HEK293 (cell line): ENCODE results near the gene TSPYL4.
A peak's percentile ranks its signal among the peaks of the same experiment; 100 is the strongest.

Experiments used
- BCL11A ChIP-seq: fragments of 450-650 bp; formaldehyde crosslinking; IDR thresholded peaks from 2 replicates; pipeline ENCODE4 v1.5.1; 2016; ENCODE audit warnings: low read depth, missing biosample characterization, missing genetic modification characterization
- GLI2 ChIP-seq: fragments of 450-650 bp; formaldehyde crosslinking; IDR thresholded peaks from 2 replicates; pipeline ENCODE4; 2017; ENCODE audit warnings: missing biosample characterization, missing genetic modification characterization, low read depth, borderline replicate concordance
- HOXA7 ChIP-seq: sonication (generic); formaldehyde crosslinking; IDR thresholded peaks from 2 replicates; pipeline ENCODE4 v1.8.1; 2022; ENCODE audit warnings: missing genetic modification reagents, borderline replicate concordance
- IKZF3 ChIP-seq: fragments of 450-650 bp; IDR thresholded peaks from 2 replicates; pipeline ENCODE4 v1.5.0; 2018; ENCODE audit warnings: missing biosample characterization, mild to moderate bottlenecking, missing genetic modification characterization, moderate library complexity
- KLF8 ChIP-seq: fragments of 450-650 bp; formaldehyde crosslinking; IDR thresholded peaks from 2 replicates; pipeline ENCODE4 v1.5.1; 2016; ENCODE audit warnings: missing biosample characterization, missing genetic modification characterization
- RBAK ChIP-seq: fragments of 450-650 bp; formaldehyde crosslinking; IDR thresholded peaks from 2 replicates; pipeline ENCODE4 v1.5.1; 2016; ENCODE audit warnings: missing biosample characterization, missing genetic modification characterization
- SCRT2 ChIP-seq: fragments of 450-650 bp; formaldehyde crosslinking; IDR thresholded peaks from 2 replicates; pipeline ENCODE4 v1.5.1; 2016; ENCODE audit warnings: missing biosample characterization, missing genetic modification characterization
- SP7 ChIP-seq: fragments of 450-650 bp; formaldehyde crosslinking; IDR thresholded peaks from 2 replicates; pipeline ENCODE4 v1.5.1; 2016; ENCODE audit warnings: missing biosample characterization, missing genetic modification characterization
- ZBTB20 ChIP-seq: fragments of 450-650 bp; formaldehyde crosslinking; IDR thresholded peaks from 2 replicates; pipeline ENCODE4 v1.5.1; 2016; ENCODE audit warnings: missing biosample characterization, missing genetic modification characterization
- ZBTB8A ChIP-seq: fragments of 450-650 bp; formaldehyde crosslinking; IDR thresholded peaks from 2 replicates; pipeline ENCODE4 v1.5.1; 2016; ENCODE audit warnings: missing biosample characterization, missing genetic modification characterization
- ZFP37 ChIP-seq: fragments of 450-650 bp; formaldehyde crosslinking; IDR thresholded peaks from 2 replicates; pipeline ENCODE4 v1.5.1; 2016; ENCODE audit warnings: missing biosample characterization, missing genetic modification characterization
- ZNF2 ChIP-seq: fragments of 450-650 bp; formaldehyde crosslinking; IDR thresholded peaks from 2 replicates; pipeline ENCODE4 v1.5.1; 2016; ENCODE audit warnings: missing biosample characterization, missing genetic modification characterization
- ZNF221 ChIP-seq: fragments of 450-650 bp; formaldehyde crosslinking; IDR thresholded peaks from 2 replicates; pipeline ENCODE4 v1.5.1; 2017; ENCODE audit warnings: missing biosample characterization, missing genetic modification characterization, borderline replicate concordance
- ZNF274 ChIP-seq, 2 experiments: fragments of 200-500 bp in 1 of 2; fragments of 450-650 bp in 1 of 2; sonication (Bioruptor generic) in 1 of 2; formaldehyde crosslinking in 1 of 2; IDR thresholded peaks; 2 replicates each; pipeline versions ENCODE4 v1.5.1 to v1.6.1; 2014 to 2016; ENCODE audit warnings: borderline replicate concordance in 1 of 2, inconsistent platforms in 1 of 2, low read length in 1 of 2, missing biosample characterization in 1 of 2, missing genetic modification characterization in 1 of 2
- ZNF292 ChIP-seq: fragments of 450-650 bp; formaldehyde crosslinking; IDR thresholded peaks from 2 replicates; pipeline ENCODE4 v1.5.1; 2016; ENCODE audit warnings: low read depth, missing biosample characterization, missing genetic modification characterization, borderline replicate concordance
- ZNF324 ChIP-seq: fragments of 450-650 bp; formaldehyde crosslinking; IDR thresholded peaks from 2 replicates; pipeline ENCODE4 v1.5.1; 2016; ENCODE audit warnings: missing biosample characterization, missing genetic modification characterization
- ZNF335 ChIP-seq: fragments of 450-650 bp; formaldehyde crosslinking; conservative IDR thresholded peaks from 2 replicates; pipeline ENCODE4 v1.5.1; 2016; ENCODE audit warnings: missing biosample characterization, missing genetic modification characterization
- ZNF433 ChIP-seq: fragments of 450-650 bp; formaldehyde crosslinking; IDR thresholded peaks from 2 replicates; pipeline ENCODE4 v1.5.1; 2016; ENCODE audit warnings: missing biosample characterization, missing genetic modification characterization, low read depth
- ZNF510 ChIP-seq: fragments of 450-650 bp; formaldehyde crosslinking; IDR thresholded peaks from 2 replicates; pipeline ENCODE4 v1.5.1; 2018; ENCODE audit warnings: mild to moderate bottlenecking, missing genetic modification characterization, missing biosample characterization; ENCODE audit not compliant: insufficient replicate concordance
- ZNF596 ChIP-seq: fragments of 450-650 bp; IDR thresholded peaks from 2 replicates; pipeline ENCODE4 v1.5.0; 2018; ENCODE audit warnings: missing biosample characterization, mild to moderate bottlenecking, missing genetic modification characterization, moderate library complexity
- ZXDB ChIP-seq: fragments of 450-650 bp; formaldehyde crosslinking; IDR thresholded peaks from 2 replicates; pipeline ENCODE4 v1.5.1; 2016; ENCODE audit warnings: missing biosample characterization, missing genetic modification characterization
- TF ChIP-seq, protein P1 (sequence below): fragments of 450-650 bp; formaldehyde crosslinking; IDR thresholded peaks from 2 replicates; pipeline ENCODE4 v1.5.1; 2016; ENCODE audit warnings: missing biosample characterization, missing genetic modification characterization
- TF ChIP-seq, protein P2 (sequence below): fragments of 450-650 bp; formaldehyde crosslinking; IDR thresholded peaks from 2 replicates; pipeline ENCODE4 v1.5.1; 2016; ENCODE audit warnings: missing biosample characterization, missing genetic modification characterization
- TF ChIP-seq, protein P3 (sequence below): fragments of 450-650 bp; formaldehyde crosslinking; IDR thresholded peaks from 2 replicates; pipeline ENCODE4 v1.5.1; 2016; ENCODE audit warnings: missing biosample characterization, missing genetic modification characterization
- TF ChIP-seq, protein P4 (sequence below): fragments of 450-650 bp; formaldehyde crosslinking; IDR thresholded peaks from 2 replicates; pipeline ENCODE4 v1.5.1; 2016; ENCODE audit warnings: missing biosample characterization, missing genetic modification characterization
- TF ChIP-seq, protein P5 (sequence below): fragments of 450-650 bp; formaldehyde crosslinking; optimal IDR thresholded peaks from 2 replicates; pipeline ENCODE3; 2016; ENCODE audit warnings: missing biosample characterization, mild to moderate bottlenecking, missing genetic modification characterization
- TF ChIP-seq, protein P6 (sequence below): fragments of 450-650 bp; formaldehyde crosslinking; IDR thresholded peaks from 2 replicates; pipeline ENCODE4 v1.5.1; 2017; ENCODE audit warnings: missing biosample characterization, missing genetic modification characterization
- TF ChIP-seq, protein P7 (sequence below): fragments of 450-650 bp; formaldehyde crosslinking; IDR thresholded peaks from 2 replicates; pipeline ENCODE4 v1.5.0; 2017; ENCODE audit warnings: missing biosample characterization, missing genetic modification characterization, borderline replicate concordance

TSPYL4 gene

DNA sequence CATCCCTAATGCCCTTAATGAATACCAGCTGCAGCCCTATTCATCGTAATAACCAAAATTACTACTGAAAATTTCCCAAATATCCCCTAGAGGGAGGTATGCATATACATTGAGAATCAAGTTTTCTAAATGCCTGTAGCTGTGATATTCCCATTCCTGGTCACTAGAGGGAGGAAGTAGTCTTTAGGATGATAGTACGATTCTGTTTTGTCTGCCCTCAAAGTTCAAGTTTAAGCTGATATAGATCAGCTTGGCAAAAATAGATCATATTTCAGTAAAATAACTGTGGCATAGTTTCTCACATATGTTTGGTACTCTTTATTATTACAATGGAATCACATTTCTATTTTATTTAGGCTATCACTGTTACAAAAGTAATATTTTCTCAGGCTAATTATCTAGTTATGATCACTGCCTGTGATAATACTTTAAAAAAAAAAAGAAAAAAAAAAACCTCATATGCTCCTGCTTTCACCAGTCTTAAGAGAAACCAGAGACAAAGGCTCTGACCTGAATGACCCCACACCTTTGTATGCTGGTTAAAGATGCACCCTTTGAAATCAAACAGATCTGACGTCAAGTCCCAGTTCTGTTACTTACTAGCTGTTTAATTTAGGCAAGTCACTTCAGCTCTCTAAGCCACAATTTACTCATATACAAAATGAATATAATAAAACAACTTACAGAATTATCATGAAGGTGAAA, 14.9 kb upstream of the TSPYL4 start (continued):
- TF ChIP-seq, protein P1, sequence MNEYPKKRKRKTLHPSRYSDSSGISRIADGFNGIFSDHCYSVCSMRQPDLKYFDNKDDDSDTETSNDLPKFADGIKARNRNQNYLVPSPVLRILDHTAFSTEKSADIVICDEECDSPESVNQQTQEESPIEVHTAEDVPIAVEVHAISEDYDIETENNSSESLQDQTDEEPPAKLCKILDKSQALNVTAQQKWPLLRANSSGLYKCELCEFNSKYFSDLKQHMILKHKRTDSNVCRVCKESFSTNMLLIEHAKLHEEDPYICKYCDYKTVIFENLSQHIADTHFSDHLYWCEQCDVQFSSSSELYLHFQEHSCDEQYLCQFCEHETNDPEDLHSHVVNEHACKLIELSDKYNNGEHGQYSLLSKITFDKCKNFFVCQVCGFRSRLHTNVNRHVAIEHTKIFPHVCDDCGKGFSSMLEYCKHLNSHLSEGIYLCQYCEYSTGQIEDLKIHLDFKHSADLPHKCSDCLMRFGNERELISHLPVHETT = no peak
- TF ChIP-seq KLF8 (tag by site-specific recombination) = no peak
- TF ChIP-seq HOXA7 = no peak
- no peak for TF ChIP-seq RBAK (tag by site-specific recombination)
- TF ChIP-seq ZNF510 (tag by site-specific recombination) = no peak
- no peak for TF ChIP-seq BCL11A (tag by site-specific recombination)
- no peak for TF ChIP-seq ZNF2
- no peak for TF ChIP-seq ZNF596 (tag by site-specific recombination)
- TF ChIP-seq ZNF324 (tag by site-specific recombination) = no peak
- TF ChIP-seq ZNF433 (tag by site-specific recombination) = no peak
- TF ChIP-seq SP7 (tag by site-specific recombination) = no peak
- TF ChIP-seq, protein P2, sequence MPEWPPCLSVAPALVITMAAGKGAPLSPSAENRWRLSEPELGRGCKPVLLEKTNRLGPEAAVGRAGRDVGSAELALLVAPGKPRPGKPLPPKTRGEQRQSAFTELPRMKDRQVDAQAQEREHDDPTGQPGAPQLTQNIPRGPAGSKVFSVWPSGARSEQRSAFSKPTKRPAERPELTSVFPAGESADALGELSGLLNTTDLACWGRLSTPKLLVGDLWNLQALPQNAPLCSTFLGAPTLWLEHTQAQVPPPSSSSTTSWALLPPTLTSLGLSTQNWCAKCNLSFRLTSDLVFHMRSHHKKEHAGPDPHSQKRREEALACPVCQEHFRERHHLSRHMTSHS (tag by site-specific recombination) = no peak
- no peak for TF ChIP-seq GLI2
- peak; percentile 48; the same call in 1 of the 2 replicates for TF ChIP-seq IKZF3 (tag by site-specific recombination)
- TF ChIP-seq, protein P3, sequence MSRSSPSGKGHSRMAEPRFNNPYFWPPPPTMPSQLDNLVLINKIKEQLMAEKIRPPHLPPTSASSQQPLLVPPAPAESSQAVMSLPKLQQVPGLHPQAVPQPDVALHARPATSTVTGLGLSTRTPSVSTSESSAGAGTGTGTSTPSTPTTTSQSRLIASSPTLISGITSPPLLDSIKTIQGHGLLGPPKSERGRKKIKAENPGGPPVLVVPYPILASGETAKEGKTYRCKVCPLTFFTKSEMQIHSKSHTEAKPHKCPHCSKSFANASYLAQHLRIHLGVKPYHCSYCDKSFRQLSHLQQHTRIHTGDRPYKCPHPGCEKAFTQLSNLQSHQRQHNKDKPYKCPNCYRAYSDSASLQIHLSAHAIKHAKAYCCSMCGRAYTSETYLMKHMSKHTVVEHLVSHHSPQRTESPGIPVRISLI = peak; percentile 80
- TF ChIP-seq ZNF221 (tag by site-specific recombination) = 0 out of 2 replicates have a peak, but pooled peaks have one; percentile 48
- 0 out of 2 replicates have a peak, but pooled peaks have one; percentile 16 for TF ChIP-seq SCRT2
- TF ChIP-seq, protein P4, sequence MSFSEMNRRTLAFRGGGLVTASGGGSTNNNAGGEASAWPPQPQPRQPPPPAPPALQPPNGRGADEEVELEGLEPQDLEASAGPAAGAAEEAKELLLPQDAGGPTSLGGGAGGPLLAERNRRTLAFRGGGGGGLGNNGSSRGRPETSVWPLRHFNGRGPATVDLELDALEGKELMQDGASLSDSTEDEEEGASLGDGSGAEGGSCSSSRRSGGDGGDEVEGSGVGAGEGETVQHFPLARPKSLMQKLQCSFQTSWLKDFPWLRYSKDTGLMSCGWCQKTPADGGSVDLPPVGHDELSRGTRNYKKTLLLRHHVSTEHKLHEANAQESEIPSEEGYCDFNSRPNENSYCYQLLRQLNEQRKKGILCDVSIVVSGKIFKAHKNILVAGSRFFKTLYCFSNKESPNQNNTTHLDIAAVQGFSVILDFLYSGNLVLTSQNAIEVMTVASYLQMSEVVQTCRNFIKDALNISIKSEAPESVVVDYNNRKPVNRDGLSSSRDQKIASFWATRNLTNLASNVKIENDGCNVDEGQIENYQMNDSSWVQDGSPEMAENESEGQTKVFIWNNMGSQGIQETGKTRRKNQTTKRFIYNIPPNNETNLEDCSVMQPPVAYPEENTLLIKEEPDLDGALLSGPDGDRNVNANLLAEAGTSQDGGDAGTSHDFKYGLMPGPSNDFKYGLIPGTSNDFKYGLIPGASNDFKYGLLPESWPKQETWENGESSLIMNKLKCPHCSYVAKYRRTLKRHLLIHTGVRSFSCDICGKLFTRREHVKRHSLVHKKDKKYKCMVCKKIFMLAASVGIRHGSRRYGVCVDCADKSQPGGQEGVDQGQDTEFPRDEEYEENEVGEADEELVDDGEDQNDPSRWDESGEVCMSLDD (tag by site-specific recombination) = no peak
- TF ChIP-seq, protein P5, sequence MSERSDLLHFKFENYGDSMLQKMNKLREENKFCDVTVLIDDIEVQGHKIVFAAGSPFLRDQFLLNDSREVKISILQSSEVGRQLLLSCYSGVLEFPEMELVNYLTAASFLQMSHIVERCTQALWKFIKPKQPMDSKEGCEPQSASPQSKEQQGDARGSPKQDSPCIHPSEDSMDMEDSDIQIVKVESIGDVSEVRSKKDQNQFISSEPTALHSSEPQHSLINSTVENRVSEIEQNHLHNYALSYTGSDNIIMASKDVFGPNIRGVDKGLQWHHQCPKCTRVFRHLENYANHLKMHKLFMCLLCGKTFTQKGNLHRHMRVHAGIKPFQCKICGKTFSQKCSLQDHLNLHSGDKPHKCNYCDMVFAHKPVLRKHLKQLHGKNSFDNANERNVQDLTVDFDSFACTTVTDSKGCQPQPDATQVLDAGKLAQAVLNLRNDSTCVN = no peak
- no peak for TF ChIP-seq ZNF274 (IDR thresholded peaks at IDR 0.05; ENCODE audit: low read length)
- TF ChIP-seq ZNF274 (tag by site-specific recombination; IDR thresholded peaks at IDR 0.05; ENCODE audit: borderline replicate concordance) = no peak
- TF ChIP-seq ZFP37 (tag by site-specific recombination) = no peak
- no peak for TF ChIP-seq ZBTB20 (tag by site-specific recombination)
- peak; percentile 20; the same call in 1 of the 2 replicates for TF ChIP-seq ZXDB (tag by site-specific recombination)
- TF ChIP-seq, protein P6, sequence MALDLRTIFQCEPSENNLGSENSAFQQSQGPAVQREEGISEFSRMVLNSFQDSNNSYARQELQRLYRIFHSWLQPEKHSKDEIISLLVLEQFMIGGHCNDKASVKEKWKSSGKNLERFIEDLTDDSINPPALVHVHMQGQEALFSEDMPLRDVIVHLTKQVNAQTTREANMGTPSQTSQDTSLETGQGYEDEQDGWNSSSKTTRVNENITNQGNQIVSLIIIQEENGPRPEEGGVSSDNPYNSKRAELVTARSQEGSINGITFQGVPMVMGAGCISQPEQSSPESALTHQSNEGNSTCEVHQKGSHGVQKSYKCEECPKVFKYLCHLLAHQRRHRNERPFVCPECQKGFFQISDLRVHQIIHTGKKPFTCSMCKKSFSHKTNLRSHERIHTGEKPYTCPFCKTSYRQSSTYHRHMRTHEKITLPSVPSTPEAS (tag by site-specific recombination) = no peak
- TF ChIP-seq ZBTB8A (tag by site-specific recombination) = no peak
- TF ChIP-seq, protein P7, sequence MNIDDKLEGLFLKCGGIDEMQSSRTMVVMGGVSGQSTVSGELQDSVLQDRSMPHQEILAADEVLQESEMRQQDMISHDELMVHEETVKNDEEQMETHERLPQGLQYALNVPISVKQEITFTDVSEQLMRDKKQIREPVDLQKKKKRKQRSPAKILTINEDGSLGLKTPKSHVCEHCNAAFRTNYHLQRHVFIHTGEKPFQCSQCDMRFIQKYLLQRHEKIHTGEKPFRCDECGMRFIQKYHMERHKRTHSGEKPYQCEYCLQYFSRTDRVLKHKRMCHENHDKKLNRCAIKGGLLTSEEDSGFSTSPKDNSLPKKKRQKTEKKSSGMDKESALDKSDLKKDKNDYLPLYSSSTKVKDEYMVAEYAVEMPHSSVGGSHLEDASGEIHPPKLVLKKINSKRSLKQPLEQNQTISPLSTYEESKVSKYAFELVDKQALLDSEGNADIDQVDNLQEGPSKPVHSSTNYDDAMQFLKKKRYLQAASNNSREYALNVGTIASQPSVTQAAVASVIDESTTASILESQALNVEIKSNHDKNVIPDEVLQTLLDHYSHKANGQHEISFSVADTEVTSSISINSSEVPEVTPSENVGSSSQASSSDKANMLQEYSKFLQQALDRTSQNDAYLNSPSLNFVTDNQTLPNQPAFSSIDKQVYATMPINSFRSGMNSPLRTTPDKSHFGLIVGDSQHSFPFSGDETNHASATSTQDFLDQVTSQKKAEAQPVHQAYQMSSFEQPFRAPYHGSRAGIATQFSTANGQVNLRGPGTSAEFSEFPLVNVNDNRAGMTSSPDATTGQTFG (tag by site-specific recombination) = no peak
- TF ChIP-seq ZNF335 (tag by site-specific recombination) = no peak
- TF ChIP-seq ZNF292 (tag by site-specific recombination) = no peak
